Activated naive CD8-positive, alpha-beta T cell (primary cell): Measurements from ENCODE around the gene OR4K15.
A peak's percentile ranks its signal among the peaks of the same experiment; 100 is the strongest.
"Not testable (repeated sequence)": the region's sequence is repeated elsewhere in the genome, so short reads cannot be mapped to it uniquely, and the experiment has no call there.

ENCODE experiments used
- H3K27ac Mint-ChIP-seq: one replicate; pipeline ENCODE4 v1.8.0; 2021; ENCODE audit warnings: mixed read lengths
- H3K27me3 Mint-ChIP-seq: one replicate; pipeline ENCODE4 v1.8.0; 2021; ENCODE audit warnings: mixed read lengths
- H3K36me3 Mint-ChIP-seq: one replicate; pipeline ENCODE4 v1.8.0; 2021; ENCODE audit warnings: mixed read lengths
- H3K4me1 Mint-ChIP-seq: one replicate; pipeline ENCODE4 v1.8.0; 2021; ENCODE audit warnings: low read depth, mixed read lengths
- H3K4me3 Mint-ChIP-seq: one replicate; pipeline ENCODE4 v1.8.0; 2021; ENCODE audit warnings: mild to moderate bottlenecking, mixed read lengths
- H3K9me3 Mint-ChIP-seq: one replicate; pipeline ENCODE4 v1.8.0; 2021; ENCODE audit warnings: low read depth, mixed read lengths

The OR4K15 gene, protein sequence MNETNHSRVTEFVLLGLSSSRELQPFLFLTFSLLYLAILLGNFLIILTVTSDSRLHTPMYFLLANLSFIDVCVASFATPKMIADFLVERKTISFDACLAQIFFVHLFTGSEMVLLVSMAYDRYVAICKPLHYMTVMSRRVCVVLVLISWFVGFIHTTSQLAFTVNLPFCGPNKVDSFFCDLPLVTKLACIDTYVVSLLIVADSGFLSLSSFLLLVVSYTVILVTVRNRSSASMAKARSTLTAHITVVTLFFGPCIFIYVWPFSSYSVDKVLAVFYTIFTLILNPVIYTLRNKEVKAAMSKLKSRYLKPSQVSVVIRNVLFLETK

DNA sequence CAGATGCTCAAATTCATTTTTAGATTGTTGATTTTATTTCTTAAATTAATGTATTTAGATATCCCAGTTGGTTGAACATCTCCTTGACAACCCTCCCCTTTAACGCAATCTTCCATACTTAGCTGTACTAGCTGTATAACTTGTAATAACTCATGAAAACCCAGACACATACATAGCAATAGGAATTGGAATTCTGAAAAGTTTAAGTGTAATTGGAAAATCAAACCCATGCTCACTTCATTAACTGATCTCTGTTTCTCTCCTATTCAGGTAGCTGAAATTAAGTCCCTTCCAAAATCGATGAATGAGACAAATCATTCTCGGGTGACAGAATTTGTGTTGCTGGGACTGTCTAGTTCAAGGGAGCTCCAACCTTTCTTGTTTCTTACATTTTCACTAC lies at the start of gene OR4K15:
Gene OR4K15 (plus strand): TSS at position 301 of the 400 bp plus-strand sequence. CDS start 0 bp downstream, at position 301.
- H3K36me3 Mint-ChIP-seq = peaks cover 2% of the 10 kb centered on the region
- H3K27ac Mint-ChIP-seq = peak within 1 kb of the TSS; percentile 12
- H3K9me3 Mint-ChIP-seq = no peaks in the 10 kb centered on the region
- peaks cover 39% of the 10 kb centered on the region for H3K4me1 Mint-ChIP-seq
- peak within 1 kb of the TSS; percentile 51 for H3K4me3 Mint-ChIP-seq
- H3K27me3 Mint-ChIP-seq = no peaks in the 10 kb centered on the region

- H3K27ac Mint-ChIP-seq = no peak within 1 kb of the TSS
- H3K4me1 Mint-ChIP-seq = no peaks in the 10 kb centered on the region
- H3K4me3 Mint-ChIP-seq = no peak within 1 kb of the TSS
- H3K9me3 Mint-ChIP-seq = no peaks in the 10 kb centered on the region
- no peaks in the 10 kb centered on the region for H3K36me3 Mint-ChIP-seq
- H3K27me3 Mint-ChIP-seq = no peaks in the 10 kb centered on the region
Observed at GRCh38 chr14:19930617-19931016, 44.8 kb upstream of the OR4K15 start, which contains the start of gene OR4K1. Gene OR4K1 (plus strand): TSS chr14:19930917. CDS start chr14:19935667, 4,750 bp downstream.

GRCh38 chr14:19941668-19942067 lies 33.7 kb upstream of the OR4K15 start:
- Mint-ChIP-seq H3K36me3 (no peaks in the 10 kb centered on the region), H3K4me3 (no peak overlapping the region), H3K27ac (no peak overlapping the region), H3K9me3 (peaks cover 4% of the 10 kb centered on the region), H3K4me1 (no peaks in the 10 kb centered on the region), H3K27me3 (peaks cover 1% of the 10 kb centered on the region)

DNA sequence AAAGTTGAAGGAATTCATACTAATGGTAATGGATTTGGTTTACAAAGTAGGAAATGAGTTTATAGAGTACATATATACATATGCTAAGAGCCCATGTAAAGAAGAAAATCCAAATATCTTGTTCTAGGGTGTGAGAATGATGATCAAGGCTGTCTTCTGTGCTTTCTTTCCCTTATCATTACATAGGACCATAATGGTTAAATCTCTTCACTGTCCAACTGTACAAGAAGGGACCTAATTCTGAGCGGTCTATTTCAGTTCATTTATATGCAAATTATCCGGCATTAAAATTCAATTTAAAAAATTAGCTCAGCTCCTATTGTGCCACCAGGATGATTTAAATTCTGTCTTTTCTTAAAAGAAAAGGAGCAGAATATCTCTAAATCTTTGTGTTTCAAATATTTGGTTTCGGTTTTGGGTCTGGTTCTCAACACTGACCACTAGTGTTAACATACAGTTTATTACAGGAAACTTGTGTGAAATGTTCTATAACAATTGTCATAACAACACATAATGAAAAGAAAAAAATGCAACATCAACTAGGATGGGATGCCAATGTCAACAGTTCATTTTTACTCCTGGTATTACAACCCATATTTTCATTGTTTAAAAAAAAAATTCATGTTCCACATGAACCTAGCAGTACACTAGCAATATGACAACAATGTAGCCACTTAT lies 27.8 kb upstream of the OR4K15 start:
- Mint-ChIP-seq H3K36me3 (no peaks in the 10 kb centered on the region), H3K4me1 (no peaks in the 10 kb centered on the region), H3K9me3 (peaks cover 6% of the 10 kb centered on the region), H3K27ac (no peak overlapping the region), H3K4me3 (no peak overlapping the region), H3K27me3 (no peaks in the 10 kb centered on the region)

- peaks cover 6% of the 10 kb centered on the region for H3K9me3 Mint-ChIP-seq
- no peak overlapping the region for H3K27ac Mint-ChIP-seq
- H3K4me1 Mint-ChIP-seq = no peaks in the 10 kb centered on the region
- H3K36me3 Mint-ChIP-seq = no peaks in the 10 kb centered on the region
- no peaks in the 10 kb centered on the region for H3K27me3 Mint-ChIP-seq
- no peak overlapping the region for H3K4me3 Mint-ChIP-seq
Observed at GRCh38 chr14:19949218-19949617, 26.2 kb upstream of the OR4K15 start.

GRCh38 chr14:19969735-19970134 lies 5.7 kb upstream of the OR4K15 start:
- H3K27ac Mint-ChIP-seq, H3K27me3 Mint-ChIP-seq, H3K36me3 Mint-ChIP-seq, H3K9me3 Mint-ChIP-seq, H3K4me3 Mint-ChIP-seq: not testable (repeated sequence)
- peaks cover 36% of the 10 kb centered on the region for H3K4me1 Mint-ChIP-seq

DNA sequence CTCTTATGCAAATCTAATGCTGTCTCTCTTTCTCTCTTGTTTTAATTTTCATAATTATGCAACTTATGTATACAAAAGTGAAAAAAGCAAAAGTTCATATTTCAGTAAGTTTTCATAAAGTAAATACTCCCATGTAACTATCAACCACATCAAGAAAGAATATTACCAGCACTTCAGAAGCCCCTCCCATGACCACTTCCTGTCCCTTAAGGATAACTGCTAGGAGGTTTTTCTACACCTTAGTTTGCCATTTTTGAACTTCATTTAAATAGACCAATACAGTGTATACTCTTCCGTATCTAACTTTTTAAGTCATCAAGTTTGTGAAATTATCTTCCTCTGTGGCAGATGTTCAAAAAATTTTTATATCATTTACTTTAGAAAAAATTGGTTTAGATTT lies 547 bp upstream of the OR4K15 start:
- H3K9me3 Mint-ChIP-seq = no peaks in the 10 kb centered on the region
- no peaks in the 10 kb centered on the region for H3K36me3 Mint-ChIP-seq
- H3K4me1 Mint-ChIP-seq = peaks cover 38% of the 10 kb centered on the region
- peak overlapping the region; percentile 12 for H3K27ac Mint-ChIP-seq
- no peaks in the 10 kb centered on the region for H3K27me3 Mint-ChIP-seq
- peak overlapping the region; percentile 51 for H3K4me3 Mint-ChIP-seq

DNA sequence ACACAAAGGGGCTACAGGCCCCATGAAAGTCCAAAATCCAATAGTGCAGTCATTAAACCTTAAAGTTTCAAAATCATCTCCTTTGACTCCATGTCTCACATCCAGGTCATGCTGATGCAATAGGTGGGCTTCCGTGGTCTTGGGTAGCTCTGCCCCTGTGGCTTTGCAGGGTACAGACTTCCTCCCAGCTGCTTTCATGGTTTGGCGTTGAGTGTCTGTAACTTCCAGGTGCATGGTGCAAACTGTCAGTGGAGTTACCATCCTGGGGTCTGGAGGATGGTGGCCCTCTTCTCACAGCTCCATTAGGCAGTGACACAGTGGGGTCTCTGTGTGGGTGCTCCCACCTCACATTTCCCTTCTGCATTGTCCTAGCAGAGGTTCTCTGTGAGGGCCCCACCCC lies 18.0 kb downstream of the OR4K15 start:
- Mint-ChIP-seq H3K4me3 (no peak overlapping the region), H3K4me1 (peaks cover 3% of the 10 kb centered on the region), H3K27ac (no peak overlapping the region), H3K27me3 (no peaks in the 10 kb centered on the region), H3K36me3 (peaks cover 7% of the 10 kb centered on the region), H3K9me3 (peaks cover 11% of the 10 kb centered on the region)

DNA sequence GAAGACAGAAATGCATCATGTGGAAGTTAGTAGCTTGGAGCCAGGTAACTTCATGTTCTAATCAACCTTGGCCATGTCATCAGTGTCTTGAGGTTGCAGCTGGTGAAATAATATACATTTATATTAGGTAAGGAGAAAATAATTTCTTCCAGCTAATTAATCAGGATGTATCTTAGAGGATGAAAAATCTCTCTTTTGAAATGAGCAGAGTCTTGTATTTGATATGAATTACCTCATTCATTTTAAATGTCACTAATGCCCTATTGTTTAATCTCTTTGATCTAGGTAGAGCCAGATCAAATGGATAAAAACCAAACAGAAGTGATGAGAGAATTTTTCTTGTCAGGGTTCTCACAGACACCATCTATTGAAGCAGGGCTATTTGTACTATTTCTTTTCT lies 26.5 kb downstream of the OR4K15 start, which contains the start of gene OR4Q2:
Gene OR4Q2 (plus strand): TSS at position 301 of the 400 bp plus-strand sequence.
- H3K36me3 Mint-ChIP-seq = peaks cover 6% of the 10 kb centered on the region
- no peaks in the 10 kb centered on the region for H3K9me3 Mint-ChIP-seq
- no peak within 1 kb of the TSS for H3K27ac Mint-ChIP-seq
- no peak within 1 kb of the TSS for H3K4me3 Mint-ChIP-seq
- H3K4me1 Mint-ChIP-seq = no peaks in the 10 kb centered on the region
- H3K27me3 Mint-ChIP-seq = peaks cover 2% of the 10 kb centered on the region

DNA sequence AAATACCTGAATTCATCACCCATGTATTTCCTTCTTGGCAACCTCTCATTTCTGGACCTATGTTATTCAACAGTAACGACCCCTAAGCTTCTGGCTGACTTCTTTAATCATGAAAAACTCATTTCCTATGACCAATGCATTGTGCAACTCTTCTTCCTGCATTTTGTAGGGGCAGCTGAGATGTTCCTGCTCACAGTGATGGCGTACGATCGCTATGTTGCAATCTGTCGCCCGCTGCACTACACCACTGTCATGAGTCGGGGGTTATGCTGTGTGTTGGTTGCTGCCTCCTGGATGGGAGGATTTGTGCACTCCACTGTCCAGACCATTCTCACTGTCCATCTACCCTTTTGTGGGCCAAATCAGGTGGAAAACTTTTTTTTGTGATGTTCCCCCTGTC lies 26.9 kb downstream of the OR4K15 start:
- no peaks in the 10 kb centered on the region for H3K4me1 Mint-ChIP-seq
- H3K36me3 Mint-ChIP-seq = peaks cover 6% of the 10 kb centered on the region

GRCh38 chr14:20008156-20008555 lies 32.8 kb downstream of the OR4K15 start:
- Mint-ChIP-seq H3K27ac (no peak overlapping the region), H3K36me3 (no peaks in the 10 kb centered on the region), H3K4me1 (no peaks in the 10 kb centered on the region), H3K9me3 (peaks cover 11% of the 10 kb centered on the region), H3K4me3 (no peak overlapping the region), H3K27me3 (no peaks in the 10 kb centered on the region)

More for the DNA sequence above, 26.9 kb downstream of the OR4K15 start:
- Mint-ChIP-seq H3K4me3 (no peak overlapping the region), H3K9me3 (no peaks in the 10 kb centered on the region), H3K27ac (no peak overlapping the region), H3K27me3 (peaks cover 2% of the 10 kb centered on the region)

GRCh38 chr14:20019257-20019865 lies 44.0 kb downstream of the OR4K15 start, which contains the start of gene OR4K14:
Gene OR4K14 (minus strand): TSS chr14:20019307. CDS start chr14:20015193, 4,114 bp downstream.
- Mint-ChIP-seq H3K27ac (no peak within 1 kb of the TSS), H3K9me3 (peaks cover 3% of the 10 kb centered on the region), H3K27me3 (peaks cover 2% of the 10 kb centered on the region), H3K4me3 (no peak within 1 kb of the TSS), H3K4me1 (no peaks in the 10 kb centered on the region), H3K36me3 (no peaks in the 10 kb centered on the region)
